Measurements from ENCODE around the gene RAB9A. TPM values are rescaled to one million over a fixed set of nuclear protein-coding genes. Genes with fewer than 3 reads are reported as not detected.
"Not testable (repeated sequence)": the region's sequence is repeated elsewhere in the genome, so short reads cannot be mapped to it uniquely, and the experiment has no call there.

Gene RAB9A
- total and polyA plus RNA-seq, 3 donors from 2014 or later, result 12.9 to 13.2 (median 13.1) TPM

DNA sequence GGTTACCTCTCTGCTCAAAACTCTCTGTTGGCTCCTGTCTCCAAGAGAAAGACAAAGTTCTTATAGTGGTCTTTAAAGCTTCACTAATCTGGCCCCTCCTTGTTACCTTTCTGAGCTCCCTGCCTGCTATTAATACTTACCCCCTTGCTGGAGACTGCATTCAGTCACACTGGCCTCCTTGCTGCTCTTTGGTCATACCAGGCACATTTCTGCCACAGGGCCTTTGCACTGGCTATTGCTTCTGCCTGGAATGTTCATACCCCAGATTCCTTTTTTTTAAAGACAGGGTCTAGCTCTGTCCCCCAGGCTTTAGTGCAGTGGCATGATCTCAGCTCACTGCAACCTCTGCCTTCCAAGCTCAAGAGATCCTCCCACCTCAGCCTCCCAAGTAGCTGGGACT is 15.9 kb upstream of the RAB9A start:
- no peaks in the 10 kb centered on the region for H3K27me3 ChIP-seq
- intact Hi-C loops (cut with DNase I; ENCODE audit: low total_unique reads), result no loop called here
- no peak for TF ChIP-seq POLR2A (IDR thresholded peaks at IDR 0.05)
- TF ChIP-seq, protein P1, sequence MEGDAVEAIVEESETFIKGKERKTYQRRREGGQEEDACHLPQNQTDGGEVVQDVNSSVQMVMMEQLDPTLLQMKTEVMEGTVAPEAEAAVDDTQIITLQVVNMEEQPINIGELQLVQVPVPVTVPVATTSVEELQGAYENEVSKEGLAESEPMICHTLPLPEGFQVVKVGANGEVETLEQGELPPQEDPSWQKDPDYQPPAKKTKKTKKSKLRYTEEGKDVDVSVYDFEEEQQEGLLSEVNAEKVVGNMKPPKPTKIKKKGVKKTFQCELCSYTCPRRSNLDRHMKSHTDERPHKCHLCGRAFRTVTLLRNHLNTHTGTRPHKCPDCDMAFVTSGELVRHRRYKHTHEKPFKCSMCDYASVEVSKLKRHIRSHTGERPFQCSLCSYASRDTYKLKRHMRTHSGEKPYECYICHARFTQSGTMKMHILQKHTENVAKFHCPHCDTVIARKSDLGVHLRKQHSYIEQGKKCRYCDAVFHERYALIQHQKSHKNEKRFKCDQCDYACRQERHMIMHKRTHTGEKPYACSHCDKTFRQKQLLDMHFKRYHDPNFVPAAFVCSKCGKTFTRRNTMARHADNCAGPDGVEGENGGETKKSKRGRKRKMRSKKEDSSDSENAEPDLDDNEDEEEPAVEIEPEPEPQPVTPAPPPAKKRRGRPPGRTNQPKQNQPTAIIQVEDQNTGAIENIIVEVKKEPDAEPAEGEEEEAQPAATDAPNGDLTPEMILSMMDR (IDR thresholded peaks at IDR 0.05), result no peak

DNA sequence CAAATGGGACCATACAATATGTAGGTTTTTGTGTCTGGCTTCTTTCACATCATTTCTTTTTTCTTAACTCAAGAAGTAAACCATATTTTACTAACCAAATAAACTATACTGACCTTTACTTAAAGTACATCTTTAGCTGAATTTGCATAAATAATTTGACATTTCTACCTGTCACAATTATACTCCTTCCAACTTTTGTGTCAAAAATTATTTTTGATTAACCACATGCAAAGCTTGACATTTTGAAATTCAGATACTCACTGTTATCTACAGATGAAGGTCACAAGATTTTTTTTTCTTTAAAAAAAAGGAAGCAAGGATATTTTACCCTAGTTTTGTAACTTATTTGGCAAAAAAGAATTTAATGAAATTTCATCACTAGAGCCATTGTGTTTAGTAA is 12.0 kb upstream of the RAB9A start:
- H3K4me1 ChIP-seq, result no peaks in the 10 kb centered on the region
- H3K4me3 ChIP-seq, result no peak overlapping the region
- no peaks in the 10 kb centered on the region for H3K27me3 ChIP-seq
- no peak for DNase-seq
- no peaks in the 10 kb centered on the region for H3K36me3 ChIP-seq (ENCODE audit: low read depth, missing control alignments)
- no peak overlapping the region for H3K27ac ChIP-seq
- H3K9me3 ChIP-seq, result no peaks in the 10 kb centered on the region
- intact Hi-C loops (cut with DNase I; ENCODE audit: low total_unique reads), result no loop called here
- TF ChIP-seq, protein P1 (IDR thresholded peaks at IDR 0.05), result no peak
- TF ChIP-seq POLR2A (IDR thresholded peaks at IDR 0.05), result no peak

More for the DNA sequence above, 15.9 kb upstream of the RAB9A start:
- Histone ChIP-seq H3K27ac (no peak overlapping the region), H3K36me3 (ENCODE audit: low read depth, missing control alignments) (no peaks in the 10 kb centered on the region), H3K9me3 (no peaks in the 10 kb centered on the region), H3K4me3 (no peak overlapping the region), H3K4me1 (no peaks in the 10 kb centered on the region)
- DNase-seq, result no peak

DNA sequence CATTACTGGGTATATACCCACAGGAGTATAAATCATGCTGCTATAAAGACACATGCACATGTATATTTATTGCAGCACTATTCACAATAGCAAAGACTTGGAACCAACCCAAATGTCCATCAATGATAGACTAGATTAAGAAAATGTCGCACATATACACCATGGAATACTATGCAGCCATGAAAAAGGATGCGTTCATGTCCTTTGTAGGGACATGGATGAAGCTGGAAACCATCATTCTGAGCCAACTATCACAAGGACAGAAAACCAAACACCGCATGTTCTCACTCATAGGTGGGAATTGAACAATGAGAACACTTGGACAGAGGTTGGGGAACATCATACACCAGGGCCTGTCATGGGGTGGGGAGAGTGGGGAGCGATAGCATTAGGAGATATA is 9.2 kb upstream of the RAB9A start:
- H3K4me1 ChIP-seq; H3K4me3 ChIP-seq; H3K27me3 ChIP-seq; H3K9me3 ChIP-seq; DNase-seq; H3K36me3 ChIP-seq (ENCODE audit: low read depth, missing control alignments); intact Hi-C loops (cut with DNase I; ENCODE audit: low total_unique reads); H3K27ac ChIP-seq: not testable (repeated sequence)
- WGBS, 2 donors, result 100% methylated on average over 3 of the region's 4 CpGs

DNA sequence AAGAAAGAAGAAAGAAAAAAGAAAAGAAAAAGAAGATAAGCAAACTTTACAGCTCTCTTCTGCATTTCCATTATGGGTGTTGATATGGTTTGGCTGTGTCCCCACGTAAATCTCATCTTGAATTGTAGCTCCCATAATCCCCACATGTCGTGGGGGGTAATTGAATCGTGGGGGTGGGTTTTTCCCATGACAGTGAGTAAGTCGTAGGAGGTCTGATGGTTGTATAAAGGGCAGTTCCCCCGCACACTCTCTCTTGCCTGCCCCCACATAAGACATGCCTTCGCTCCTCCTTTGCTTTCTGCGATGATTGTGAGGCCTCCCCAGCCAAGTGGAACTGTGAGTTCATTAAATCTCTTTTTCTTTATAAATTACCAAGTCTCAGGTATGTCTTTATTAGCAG is 7.3 kb upstream of the RAB9A start:
- H3K27me3 ChIP-seq, result no peaks in the 10 kb centered on the region
- H3K4me3 ChIP-seq, result no peak overlapping the region
- no peak overlapping the region for H3K27ac ChIP-seq
- TF ChIP-seq, protein P1 (IDR thresholded peaks at IDR 0.05), result no peak
- no peak for TF ChIP-seq POLR2A (IDR thresholded peaks at IDR 0.05)
- H3K9me3 ChIP-seq, result no peaks in the 10 kb centered on the region
- no peak for DNase-seq
- no peaks in the 10 kb centered on the region for H3K36me3 ChIP-seq (ENCODE audit: low read depth, missing control alignments)
- no peaks in the 10 kb centered on the region for H3K4me1 ChIP-seq
- intact Hi-C loops (cut with DNase I; ENCODE audit: low total_unique reads), result no loop called here
- 89 to 90% methylated on average over 7 of the region's 7 CpGs for WGBS, 2 donors

DNA sequence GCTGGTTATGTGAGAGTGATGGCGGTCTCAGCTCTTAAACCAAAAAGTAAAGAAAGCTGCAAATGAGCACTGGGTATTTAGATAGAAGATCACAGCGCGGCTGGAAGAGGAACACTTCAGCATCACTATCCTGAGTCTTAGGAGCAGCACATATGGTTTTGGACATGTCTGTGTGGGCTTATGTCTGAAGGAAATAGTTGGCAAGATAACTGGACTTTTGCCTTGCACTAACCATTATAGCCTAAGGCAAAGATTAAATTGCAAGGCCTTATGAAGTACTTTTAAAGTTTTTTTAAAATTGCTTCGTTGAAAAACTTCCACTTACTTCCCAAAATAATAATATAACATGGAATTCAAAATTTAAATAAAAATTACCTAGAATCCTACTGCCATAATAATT is 4.6 kb upstream of the RAB9A start:
- TF ChIP-seq, protein P1 (IDR thresholded peaks at IDR 0.05), result no peak
- no peak for TF ChIP-seq POLR2A (IDR thresholded peaks at IDR 0.05)
- 86 to 94% methylated on average over 4 of the region's 4 CpGs for WGBS, 2 donors
- intact Hi-C loops (cut with DNase I; ENCODE audit: low total_unique reads), result no loop called here
- no peaks in the 10 kb centered on the region for H3K27me3 ChIP-seq
- DNase-seq, result no peak
- no peaks in the 10 kb centered on the region for H3K9me3 ChIP-seq
- no peak overlapping the region for H3K4me3 ChIP-seq
- H3K36me3 ChIP-seq (ENCODE audit: low read depth, missing control alignments), result no peaks in the 10 kb centered on the region
- H3K4me1 ChIP-seq, result no peaks in the 10 kb centered on the region
- H3K27ac ChIP-seq, result no peak overlapping the region

Data from testis (tissue), 3 donors.